Measurements from ENCODE around the gene SGMS2. TPM values are rescaled to one million over a fixed set of nuclear protein-coding genes. Genes with fewer than 3 reads are reported as not detected.

SGMS2 gene
- total RNA-seq, 3 donors from 2014 or later, result 47.2 to 76.7 (median 56.3) TPM

DNA sequence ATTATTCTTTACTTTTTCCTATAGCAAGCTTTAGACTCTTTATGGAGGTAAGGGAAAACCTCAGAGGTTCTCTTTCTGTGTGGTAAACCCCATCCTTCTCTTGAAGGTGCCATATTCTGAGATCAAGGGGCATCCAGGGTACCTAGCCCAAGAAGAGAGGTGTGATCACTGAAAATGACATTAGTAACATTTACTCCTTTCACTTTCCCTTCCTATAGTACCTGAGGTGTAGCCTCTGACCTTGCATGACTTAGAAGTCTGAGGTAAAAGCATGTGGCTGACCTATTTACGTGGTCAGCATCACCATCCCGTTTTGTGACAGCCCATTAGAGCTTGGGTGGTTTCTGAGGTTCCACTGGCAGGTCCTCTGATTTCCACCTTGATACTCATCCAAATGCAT is 25.7 kb downstream of the SGMS2 start:
- intact Hi-C loops (cut with DNase I; ENCODE audit: low total_unique reads), result no loop called here
- DNase-seq (ENCODE audit: low spot score in 2 of 2), result no peak
- Histone ChIP-seq H3K27ac (no peak overlapping the region), H3K4me1 (no peaks in the 10 kb centered on the region), H3K9me3 (peaks cover 0 to 7% of the 10 kb centered on the region in 2 donors), H3K4me3 (no peak overlapping the region), H3K27me3 (no peaks in the 10 kb centered on the region), H3K36me3 (no peaks in the 10 kb centered on the region)
- TF ChIP-seq POLR2A (IDR thresholded peaks at IDR 0.05) (no peak), POLR2AphosphoS5 (IDR thresholded peaks at IDR 0.05) (no peak)
- TF ChIP-seq, protein P1, sequence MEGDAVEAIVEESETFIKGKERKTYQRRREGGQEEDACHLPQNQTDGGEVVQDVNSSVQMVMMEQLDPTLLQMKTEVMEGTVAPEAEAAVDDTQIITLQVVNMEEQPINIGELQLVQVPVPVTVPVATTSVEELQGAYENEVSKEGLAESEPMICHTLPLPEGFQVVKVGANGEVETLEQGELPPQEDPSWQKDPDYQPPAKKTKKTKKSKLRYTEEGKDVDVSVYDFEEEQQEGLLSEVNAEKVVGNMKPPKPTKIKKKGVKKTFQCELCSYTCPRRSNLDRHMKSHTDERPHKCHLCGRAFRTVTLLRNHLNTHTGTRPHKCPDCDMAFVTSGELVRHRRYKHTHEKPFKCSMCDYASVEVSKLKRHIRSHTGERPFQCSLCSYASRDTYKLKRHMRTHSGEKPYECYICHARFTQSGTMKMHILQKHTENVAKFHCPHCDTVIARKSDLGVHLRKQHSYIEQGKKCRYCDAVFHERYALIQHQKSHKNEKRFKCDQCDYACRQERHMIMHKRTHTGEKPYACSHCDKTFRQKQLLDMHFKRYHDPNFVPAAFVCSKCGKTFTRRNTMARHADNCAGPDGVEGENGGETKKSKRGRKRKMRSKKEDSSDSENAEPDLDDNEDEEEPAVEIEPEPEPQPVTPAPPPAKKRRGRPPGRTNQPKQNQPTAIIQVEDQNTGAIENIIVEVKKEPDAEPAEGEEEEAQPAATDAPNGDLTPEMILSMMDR (IDR thresholded peaks at IDR 0.05), result no peak

DNA sequence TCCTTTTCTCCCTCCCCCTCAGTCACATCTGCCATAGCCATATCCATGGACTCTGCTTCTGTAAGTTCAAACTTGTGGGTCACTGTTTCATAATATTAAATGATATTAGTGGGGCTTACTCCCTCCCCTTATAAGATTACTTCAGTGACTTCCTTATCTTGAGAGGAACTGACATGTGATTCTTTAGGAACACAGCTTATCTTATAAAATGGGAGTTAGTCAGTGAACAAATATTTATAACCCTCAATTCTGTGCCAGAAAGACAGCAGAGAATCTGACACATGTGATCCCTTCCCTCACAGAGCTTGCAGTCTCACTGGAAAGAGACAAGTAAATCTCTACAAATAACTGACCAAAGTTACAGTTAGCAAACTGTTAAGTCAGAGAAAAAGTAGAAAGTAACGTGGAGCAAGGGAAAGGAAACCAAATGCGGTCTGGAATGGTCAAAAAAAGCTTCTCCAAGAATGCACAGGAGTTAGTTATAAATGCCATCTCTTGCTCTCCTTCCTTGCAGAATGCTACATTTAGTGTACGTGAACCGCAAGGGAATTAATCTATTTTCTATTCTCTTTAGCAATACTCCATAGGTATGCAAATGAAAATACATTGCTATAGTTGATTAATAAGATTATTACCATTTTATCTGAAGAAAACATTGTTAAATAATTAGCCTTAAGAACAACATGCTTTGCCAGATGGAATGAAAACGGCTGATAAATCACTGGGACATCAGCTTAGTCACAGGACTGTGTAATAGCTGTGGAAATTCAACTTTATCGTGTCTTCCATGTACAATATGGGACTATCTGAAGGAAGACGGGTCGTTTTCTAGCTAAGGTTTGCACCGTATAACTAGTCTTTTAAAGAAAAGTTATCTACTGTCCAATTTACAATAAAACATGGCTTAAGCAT is 29.0 kb downstream of the SGMS2 start:
- TF ChIP-seq POLR2A (IDR thresholded peaks at IDR 0.05), result no peak
- no peak for DNase-seq (ENCODE audit: low spot score in 2 of 2)
- Histone ChIP-seq H3K27ac (peak overlapping the region in 1 of 2 donors; percentile 69), H3K4me3 (peak overlapping the region in 2 of 3 donors; percentile 0 to 12), H3K9me3 (no peaks in the 10 kb centered on the region), H3K27me3 (no peaks in the 10 kb centered on the region), H3K4me1 (no peaks in the 10 kb centered on the region), H3K36me3 (no peaks in the 10 kb centered on the region)
- intact Hi-C loops (cut with DNase I; ENCODE audit: low total_unique reads), result no loop called here

DNA sequence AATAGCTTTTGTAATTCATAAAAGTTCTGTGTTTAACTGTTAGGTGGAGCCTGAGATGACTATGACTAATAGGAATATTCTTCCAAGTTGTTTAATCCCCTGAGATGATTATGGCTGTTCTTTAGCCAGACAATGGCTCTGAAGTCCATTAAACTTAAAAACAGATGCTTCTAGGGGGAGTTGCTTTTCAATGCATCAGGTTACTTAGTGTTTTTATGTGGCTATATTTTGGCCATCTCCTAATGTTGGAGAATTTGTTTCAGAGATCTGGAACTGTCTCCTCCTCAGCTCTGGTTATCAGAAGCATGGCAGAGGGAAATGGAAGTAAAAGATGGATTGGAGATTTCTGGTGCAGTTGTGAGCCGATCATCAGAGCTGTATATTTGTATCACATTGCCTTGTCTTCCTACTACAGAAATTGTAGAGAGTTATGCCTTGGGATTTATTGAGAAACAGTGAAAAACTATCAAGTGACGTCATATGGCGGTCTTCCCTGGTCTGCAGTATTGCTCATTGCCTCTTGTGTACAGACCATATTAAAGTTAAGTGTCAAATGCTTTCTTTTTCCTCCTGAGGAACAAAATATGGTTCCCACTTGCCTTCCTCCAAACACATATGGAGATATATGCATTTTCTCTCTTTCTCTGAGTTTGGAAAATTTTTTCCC is 29.8 kb downstream of the SGMS2 start:
- peak overlapping the region in 2 of 3 donors; percentile 12 to 20 for H3K4me3 ChIP-seq
- no peak for DNase-seq (ENCODE audit: low spot score in 2 of 2)
- H3K9me3 ChIP-seq, result no peaks in the 10 kb centered on the region
- no peak for TF ChIP-seq POLR2A (IDR thresholded peaks at IDR 0.05)
- TF ChIP-seq, protein P1 (IDR thresholded peaks at IDR 0.05), result no peak
- TF ChIP-seq POLR2AphosphoS5 (IDR thresholded peaks at IDR 0.05), result no peak
- intact Hi-C loops (cut with DNase I; ENCODE audit: low total_unique reads), result no loop called here
- H3K27ac ChIP-seq, result peak overlapping the region in 1 of 2 donors; percentile 69
- H3K27me3 ChIP-seq, result no peaks in the 10 kb centered on the region
- H3K36me3 ChIP-seq, result no peaks in the 10 kb centered on the region
- H3K4me1 ChIP-seq, result no peaks in the 10 kb centered on the region

DNA sequence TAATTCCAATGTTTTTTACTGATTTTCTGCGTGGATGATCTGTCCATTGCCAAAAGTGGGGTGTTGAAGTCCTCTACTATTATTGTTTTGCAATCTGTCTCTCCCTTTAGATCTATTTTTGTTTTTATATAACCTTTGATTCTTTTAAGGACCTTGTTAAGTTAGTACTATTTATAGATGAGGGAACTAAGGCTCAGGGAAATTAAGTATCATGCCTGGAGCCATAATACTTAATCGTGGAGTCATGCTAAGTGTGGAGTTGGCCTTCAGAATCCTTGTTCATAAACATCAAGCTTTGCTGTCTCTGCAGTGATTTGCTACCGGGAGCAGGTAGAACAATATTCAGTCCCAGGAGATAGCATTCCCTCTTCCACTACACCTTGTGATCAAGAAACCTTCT is 31.0 kb downstream of the SGMS2 start:
- no peak for DNase-seq (ENCODE audit: low spot score in 2 of 2)
- H3K4me3 ChIP-seq, result no peak overlapping the region
- TF ChIP-seq POLR2A (IDR thresholded peaks at IDR 0.05) (no peak), POLR2AphosphoS5 (IDR thresholded peaks at IDR 0.05) (no peak)
- TF ChIP-seq, protein P1 (IDR thresholded peaks at IDR 0.05), result no peak
- H3K9me3 ChIP-seq, result no peaks in the 10 kb centered on the region
- no peak overlapping the region for H3K27ac ChIP-seq
- H3K27me3 ChIP-seq, result no peaks in the 10 kb centered on the region
- H3K36me3 ChIP-seq, result no peaks in the 10 kb centered on the region
- no peaks in the 10 kb centered on the region for H3K4me1 ChIP-seq
- intact Hi-C loops (cut with DNase I; ENCODE audit: low total_unique reads), result no loop called here

DNA sequence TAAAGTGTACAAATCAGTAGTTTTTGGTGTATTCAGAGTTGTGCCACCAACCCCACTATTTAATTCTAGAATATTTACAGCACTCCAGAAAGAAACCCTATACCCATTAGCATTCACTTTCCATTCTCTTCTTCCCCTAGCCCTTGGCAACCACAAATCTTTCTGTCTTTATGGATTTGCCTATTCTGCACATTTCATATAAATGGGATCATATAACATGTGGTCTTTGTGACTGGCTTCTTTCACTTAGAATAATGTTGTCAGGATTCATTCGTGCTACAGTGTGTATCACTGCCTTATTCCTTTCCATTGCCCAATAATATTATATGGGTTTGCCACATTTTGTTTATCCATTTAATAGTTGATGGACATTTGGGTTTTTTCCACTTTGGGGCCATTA is 32.2 kb downstream of the SGMS2 start:
- Histone ChIP-seq H3K36me3 (no peaks in the 10 kb centered on the region), H3K4me1 (no peaks in the 10 kb centered on the region), H3K9me3 (no peaks in the 10 kb centered on the region), H3K27me3 (no peaks in the 10 kb centered on the region), H3K4me3 (no peak overlapping the region), H3K27ac (no peak overlapping the region)
- no peak for DNase-seq (ENCODE audit: low spot score in 2 of 2)
- intact Hi-C loops (cut with DNase I; ENCODE audit: low total_unique reads), result no loop called here
- TF ChIP-seq POLR2A (IDR thresholded peaks at IDR 0.05) (no peak), POLR2AphosphoS5 (IDR thresholded peaks at IDR 0.05) (no peak)
- TF ChIP-seq, protein P1 (IDR thresholded peaks at IDR 0.05), result no peak

Measured in breast epithelium (tissue), 4 donors.